ENCODE data around the gene NSMCE1.
A peak's percentile ranks its signal among the peaks of the same experiment; 100 is the strongest.
"Not testable (repeated sequence)": the region's sequence is repeated elsewhere in the genome, so short reads cannot be mapped to it uniquely, and the experiment has no call there.

Gene NSMCE1

GRCh38 chr16:27273670-27274423, 5.3 kb upstream of the NSMCE1 start:
- Histone ChIP-seq H3K4me3 (no peak overlapping the region), H3K27ac (peak overlapping the region in 4 of 21 experiments; percentile 11 to 24 (median 14))

- Histone ChIP-seq H3K27ac (peak overlapping the region in 4 of 21 experiments; percentile 11 to 24 (median 14)), H3K4me3 (no peak overlapping the region)
Measured at GRCh38 chr16:27273330-27273669, 4.7 kb upstream of the NSMCE1 start.

GRCh38 chr16:27272697-27273096, 4.1 kb upstream of the NSMCE1 start:
- not testable (repeated sequence) for H3K4me3 ChIP-seq, H3K27ac ChIP-seq

- no peak overlapping the region for H3K27ac ChIP-seq
- H3K4me3 ChIP-seq: no peak overlapping the region
Measured at GRCh38 chr16:27272076-27272475, 3.5 kb upstream of the NSMCE1 start.

GRCh38 chr16:27270349-27270748, 1.8 kb upstream of the NSMCE1 start:
- H3K27ac ChIP-seq: no peak overlapping the region
- no peak overlapping the region for H3K4me3 ChIP-seq

- H3K4me3 ChIP-seq: peak overlapping the region; percentile 52 to 90 (median 65)
- H3K27ac ChIP-seq: peak overlapping the region in 19 of 21 experiments; percentile 48 to 97 (median 88)
Measured at GRCh38 chr16:27269300-27270150, 953 bp upstream of the NSMCE1 start.

GRCh38 chr16:27267037-27267677, 1.4 kb downstream of the NSMCE1 start:
- Histone ChIP-seq H3K27ac (no peak overlapping the region), H3K4me3 (peak overlapping the region in 1 of 7 experiments; percentile 62)

- H3K4me3 ChIP-seq: no peak overlapping the region
- no peak overlapping the region for H3K27ac ChIP-seq
Measured at GRCh38 chr16:27265982-27266381, 2.6 kb downstream of the NSMCE1 start.

GRCh38 chr16:27264151-27264550, 4.4 kb downstream of the NSMCE1 start:
- no peak overlapping the region for H3K4me3 ChIP-seq
- H3K27ac ChIP-seq: peak overlapping the region in 3 of 21 experiments; percentile 20 to 68 (median 23)

GRCh38 chr16:27262904-27263423, 5.6 kb downstream of the NSMCE1 start:
- H3K27ac ChIP-seq, H3K4me3 ChIP-seq: not testable (repeated sequence)

GRCh38 chr16:27259710-27260109, 8.9 kb downstream of the NSMCE1 start:
- no peak overlapping the region for H3K4me3 ChIP-seq
- H3K27ac ChIP-seq: no peak overlapping the region

GRCh38 chr16:27258241-27258734, 10.3 kb downstream of the NSMCE1 start:
- no peak overlapping the region for H3K4me3 ChIP-seq

GRCh38 chr16:27257271-27257670, 11.3 kb downstream of the NSMCE1 start:
- H3K27ac ChIP-seq: peak overlapping the region in 9 of 21 experiments; percentile 8 to 89 (median 53)

More at GRCh38 chr16:27258241-27258734, 10.3 kb downstream of the NSMCE1 start:
- peak overlapping the region in 14 of 21 experiments; percentile 2 to 89 (median 50) for H3K27ac ChIP-seq

GRCh38 chr16:27256861-27257260, 11.7 kb downstream of the NSMCE1 start:
- H3K27ac ChIP-seq: peak overlapping the region in 4 of 21 experiments; percentile 4 to 83 (median 34)
- H3K4me3 ChIP-seq: no peak overlapping the region

More at GRCh38 chr16:27257271-27257670, 11.3 kb downstream of the NSMCE1 start:
- H3K4me3 ChIP-seq: no peak overlapping the region

GRCh38 chr16:27254262-27254811, 14.2 kb downstream of the NSMCE1 start:
- Histone ChIP-seq H3K4me3 (no peak overlapping the region), H3K27ac (peak overlapping the region in 14 of 21 experiments; percentile 11 to 75 (median 58))

GRCh38 chr16:27253526-27253930, 15.0 kb downstream of the NSMCE1 start:
- H3K27ac ChIP-seq: peak overlapping the region in 17 of 21 experiments; percentile 15 to 75 (median 52)

GRCh38 chr16:27252206-27252585, 16.4 kb downstream of the NSMCE1 start:
- H3K27ac ChIP-seq: peak overlapping the region in 2 of 21 experiments; percentile 5 to 75
- H3K4me3 ChIP-seq: no peak overlapping the region

More at GRCh38 chr16:27253526-27253930, 15.0 kb downstream of the NSMCE1 start:
- no peak overlapping the region for H3K4me3 ChIP-seq

- Histone ChIP-seq H3K27ac (peak overlapping the region in 1 of 21 experiments; percentile 7), H3K4me3 (no peak overlapping the region)
Measured at GRCh38 chr16:27251541-27252205, 16.9 kb downstream of the NSMCE1 start.

- not testable (repeated sequence) for H3K4me3 ChIP-seq, H3K27ac ChIP-seq
Measured at GRCh38 chr16:27248886-27249285, 19.7 kb downstream of the NSMCE1 start.
